Coronary artery (tissue), 2 donors: ENCODE data around the gene SLC66A3.

Experiments
- DNase-seq: peaks from one replicate; pipeline ENCODE4 v3.0.0-alpha.2; 2017; ENCODE audit warnings: low spot score
- H3K27ac ChIP-seq, 2 donors: fragments of 200-600 bp; sonication (generic); one replicate each; pipeline ENCODE4 v1.5.1; 2016 to 2019
- H3K4me3 ChIP-seq: fragments of 200-600 bp; sonication (generic); 2 replicates; pipeline ENCODE4 v1.5.1; 2016; ENCODE audit warnings: mild to moderate bottlenecking, moderate library complexity
- TF ChIP-seq, protein P1 (sequence below): fragments of 200-600 bp; sonication (generic); IDR thresholded peaks from one replicate; pipeline ENCODE4 v1.5.1; 2019; ENCODE audit warnings: antibody characterized with exemption

The SLC66A3 gene

DNA sequence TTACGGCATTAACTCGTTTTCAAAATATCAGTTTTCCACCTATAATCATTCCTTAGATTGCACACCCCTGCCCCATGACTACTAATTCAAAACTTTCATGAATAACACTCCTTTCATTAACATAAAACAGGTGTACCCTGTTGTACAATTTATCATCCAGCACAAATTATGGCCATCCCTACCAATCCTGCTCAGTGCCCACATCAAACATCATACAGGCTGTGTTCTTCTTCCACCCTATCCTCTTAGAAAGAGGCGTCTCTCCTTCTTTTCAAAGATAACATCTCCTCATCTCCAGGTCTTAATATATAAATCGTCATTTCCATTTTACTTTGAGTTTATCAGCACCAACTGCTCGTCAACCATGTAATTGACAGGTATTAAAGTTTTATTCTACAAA, 67.6 kb downstream of the SLC66A3 start:
- Histone ChIP-seq H3K4me3 (no peak overlapping the region), H3K27ac (no peak overlapping the region)
- TF ChIP-seq, protein P1, sequence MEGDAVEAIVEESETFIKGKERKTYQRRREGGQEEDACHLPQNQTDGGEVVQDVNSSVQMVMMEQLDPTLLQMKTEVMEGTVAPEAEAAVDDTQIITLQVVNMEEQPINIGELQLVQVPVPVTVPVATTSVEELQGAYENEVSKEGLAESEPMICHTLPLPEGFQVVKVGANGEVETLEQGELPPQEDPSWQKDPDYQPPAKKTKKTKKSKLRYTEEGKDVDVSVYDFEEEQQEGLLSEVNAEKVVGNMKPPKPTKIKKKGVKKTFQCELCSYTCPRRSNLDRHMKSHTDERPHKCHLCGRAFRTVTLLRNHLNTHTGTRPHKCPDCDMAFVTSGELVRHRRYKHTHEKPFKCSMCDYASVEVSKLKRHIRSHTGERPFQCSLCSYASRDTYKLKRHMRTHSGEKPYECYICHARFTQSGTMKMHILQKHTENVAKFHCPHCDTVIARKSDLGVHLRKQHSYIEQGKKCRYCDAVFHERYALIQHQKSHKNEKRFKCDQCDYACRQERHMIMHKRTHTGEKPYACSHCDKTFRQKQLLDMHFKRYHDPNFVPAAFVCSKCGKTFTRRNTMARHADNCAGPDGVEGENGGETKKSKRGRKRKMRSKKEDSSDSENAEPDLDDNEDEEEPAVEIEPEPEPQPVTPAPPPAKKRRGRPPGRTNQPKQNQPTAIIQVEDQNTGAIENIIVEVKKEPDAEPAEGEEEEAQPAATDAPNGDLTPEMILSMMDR, result no peak
- no peak for DNase-seq

DNA sequence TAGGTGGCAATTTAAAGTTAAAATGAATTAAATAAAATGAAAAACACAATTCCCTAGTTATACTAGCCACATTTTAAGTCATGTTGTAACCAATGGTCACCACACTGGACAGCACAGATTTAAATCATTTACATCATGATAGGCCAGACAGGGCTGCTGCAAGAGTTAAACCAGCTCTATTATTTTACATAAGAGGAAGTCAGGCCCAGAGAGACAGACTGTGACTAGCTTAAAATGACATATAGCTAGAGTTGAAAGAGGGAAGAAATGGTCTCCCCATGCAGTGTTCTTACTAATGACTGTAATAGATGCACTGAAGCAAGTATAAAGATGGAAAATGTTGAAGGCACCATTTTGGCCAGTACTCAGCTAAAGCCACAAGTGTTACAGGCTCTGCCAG, 69.6 kb downstream of the SLC66A3 start:
- TF ChIP-seq, protein P1, result no peak
- no peak overlapping the region for H3K27ac ChIP-seq
- DNase-seq, result no peak
- H3K4me3 ChIP-seq, result no peak overlapping the region

DNA sequence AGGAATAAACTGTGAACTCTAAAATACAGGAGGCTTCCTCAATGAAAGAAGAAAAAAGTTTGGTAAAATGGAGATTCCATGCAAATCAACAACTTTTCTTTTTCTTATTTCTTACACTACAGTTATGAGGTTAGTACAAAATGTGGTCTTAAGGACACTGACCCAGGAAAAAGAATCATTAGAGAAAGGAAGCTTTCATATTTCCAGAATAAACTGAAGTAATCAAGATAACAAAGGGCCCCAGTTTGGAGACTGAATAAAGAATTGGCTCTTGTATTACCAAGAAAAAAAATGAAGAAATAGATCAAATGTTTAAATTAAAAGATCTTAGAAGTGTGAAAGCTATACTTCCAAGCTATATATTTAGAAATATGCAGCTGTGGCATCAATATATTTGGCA, 72.3 kb downstream of the SLC66A3 start:
- DNase-seq, result no peak
- no peak overlapping the region for H3K27ac ChIP-seq
- TF ChIP-seq, protein P1, result no peak
- no peak overlapping the region for H3K4me3 ChIP-seq
